ENCODE measurements around the gene ZNF423. TPM values are rescaled to one million over a fixed set of nuclear protein-coding genes. Genes with fewer than 3 reads are reported as not detected.
A peak's percentile ranks its signal among the peaks of the same experiment; 100 is the strongest.

ZNF423 gene
- polyA plus RNA-seq, 4 donors, result 0.54 to 10.3 (median 2.9) TPM; not detected in 1

DNA sequence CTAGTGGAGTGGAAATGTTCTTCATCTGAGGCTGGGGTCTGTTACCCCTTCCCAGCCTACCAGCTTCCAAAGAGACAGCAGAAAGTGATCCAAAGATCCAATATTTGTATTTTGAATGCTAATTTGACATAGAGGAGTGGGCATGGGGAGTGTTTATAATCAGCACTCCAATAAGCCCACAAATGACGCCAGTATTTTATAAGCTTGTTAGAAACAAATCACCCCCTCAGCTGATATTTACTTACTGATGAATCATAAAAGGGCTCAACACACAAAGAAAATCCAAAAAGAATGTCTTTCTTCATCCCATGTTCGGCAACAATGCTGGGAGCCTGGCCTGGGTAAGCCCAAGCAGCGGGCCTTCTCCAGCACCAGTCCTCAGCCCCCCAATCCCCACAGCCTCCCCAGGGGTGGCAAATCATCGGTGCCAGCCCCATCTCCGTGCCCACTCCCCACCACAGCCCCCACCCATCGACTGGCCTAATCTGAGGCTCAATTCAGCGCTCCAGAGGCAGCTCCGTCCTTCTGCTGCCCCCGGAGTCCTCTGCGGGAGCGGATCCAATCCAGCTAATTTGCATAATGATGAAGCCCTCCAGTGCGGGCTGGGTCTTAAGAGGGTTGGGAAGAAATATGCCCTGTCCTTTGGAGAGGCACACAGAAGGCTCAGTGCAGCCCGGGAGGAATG lies 312.8 kb downstream of the ZNF423 start:
- Histone ChIP-seq H3K4me1 (ENCODE audit: control insufficient read depth in 3 of 3, insufficient read depth in 2 of 3, low read depth in 1 of 3, low read length in 2 of 3) (no peaks in the 10 kb centered on the region), H3K36me3 (ENCODE audit: control insufficient read depth in 3 of 3, insufficient read depth in 2 of 3, low read depth in 1 of 3, low read length in 3 of 3) (no peaks in the 10 kb centered on the region), H3K27me3 (ENCODE audit: control insufficient read depth in 3 of 3, insufficient read depth in 3 of 3, low read length in 3 of 3) (no peaks in the 10 kb centered on the region), H3K27ac (ENCODE audit: low read depth in 1 of 3, low read length in 2 of 3) (peak overlapping the region in 1 of 3 donors; percentile 65), H3K9me3 (ENCODE audit: control insufficient read depth in 2 of 2, insufficient read depth in 1 of 2, low read depth in 1 of 2, low read length in 1 of 2) (no peaks in the 10 kb centered on the region), H3K4me3 (ENCODE audit: low read depth in 1 of 3, low read length in 3 of 3) (no peak overlapping the region)
- no peak for FAIRE-seq
- no peak for DNase-seq
- WGBS, 3 donors, result 56 to 68% (median 58%) methylated on average over 13 of the region's 13 CpGs

- 64 to 71% (median 68%) methylated on average over 9 of the region's 9 CpGs for WGBS, 3 donors
- FAIRE-seq (no peak), DNase-seq (no peak)
- H3K27me3 ChIP-seq (ENCODE audit: control insufficient read depth in 3 of 3, insufficient read depth in 3 of 3, low read length in 3 of 3), result no peaks in the 10 kb centered on the region
- H3K4me3 ChIP-seq (ENCODE audit: low read depth in 1 of 3, low read length in 3 of 3), result no peak overlapping the region
- no peaks in the 10 kb centered on the region for H3K9me3 ChIP-seq (ENCODE audit: control insufficient read depth in 2 of 2, insufficient read depth in 1 of 2, low read depth in 1 of 2, low read length in 1 of 2)
- H3K36me3 ChIP-seq (ENCODE audit: control insufficient read depth in 3 of 3, insufficient read depth in 2 of 3, low read depth in 1 of 3, low read length in 3 of 3), result no peaks in the 10 kb centered on the region
- peak overlapping the region in 1 of 3 donors; percentile 46 for H3K27ac ChIP-seq (ENCODE audit: low read depth in 1 of 3, low read length in 2 of 3)
- H3K4me1 ChIP-seq (ENCODE audit: control insufficient read depth in 3 of 3, insufficient read depth in 2 of 3, low read depth in 1 of 3, low read length in 2 of 3), result no peaks in the 10 kb centered on the region
Measured at GRCh38 chr16:49542391-49542891, 313.5 kb downstream of the ZNF423 start.

- no peak for FAIRE-seq
- H3K27ac ChIP-seq (ENCODE audit: low read depth in 1 of 3, low read length in 2 of 3), result no peak overlapping the region
- no peaks in the 10 kb centered on the region for H3K4me1 ChIP-seq (ENCODE audit: control insufficient read depth in 3 of 3, insufficient read depth in 2 of 3, low read depth in 1 of 3, low read length in 2 of 3)
- H3K9me3 ChIP-seq (ENCODE audit: control insufficient read depth in 2 of 2, insufficient read depth in 1 of 2, low read depth in 1 of 2, low read length in 1 of 2), result no peaks in the 10 kb centered on the region
- no peaks in the 10 kb centered on the region for H3K27me3 ChIP-seq (ENCODE audit: control insufficient read depth in 3 of 3, insufficient read depth in 3 of 3, low read length in 3 of 3)
- H3K4me3 ChIP-seq (ENCODE audit: low read depth in 1 of 3, low read length in 3 of 3), result no peak overlapping the region
- DNase-seq, result no peak
- 82 to 95% (median 88%) methylated on average over 2 of the region's 2 CpGs for WGBS, 3 donors
- H3K36me3 ChIP-seq (ENCODE audit: control insufficient read depth in 3 of 3, insufficient read depth in 2 of 3, low read depth in 1 of 3, low read length in 3 of 3), result no peaks in the 10 kb centered on the region
Measured at GRCh38 chr16:49540836-49541235, 315.1 kb downstream of the ZNF423 start.

- FAIRE-seq (no peak), DNase-seq (no peak)
- no peak overlapping the region for H3K4me3 ChIP-seq (ENCODE audit: low read depth in 1 of 3, low read length in 3 of 3)
- H3K36me3 ChIP-seq (ENCODE audit: control insufficient read depth in 3 of 3, insufficient read depth in 2 of 3, low read depth in 1 of 3, low read length in 3 of 3), result no peaks in the 10 kb centered on the region
- H3K27me3 ChIP-seq (ENCODE audit: control insufficient read depth in 3 of 3, insufficient read depth in 3 of 3, low read length in 3 of 3), result no peaks in the 10 kb centered on the region
- no peaks in the 10 kb centered on the region for H3K9me3 ChIP-seq (ENCODE audit: control insufficient read depth in 2 of 2, insufficient read depth in 1 of 2, low read depth in 1 of 2, low read length in 1 of 2)
- no peaks in the 10 kb centered on the region for H3K4me1 ChIP-seq (ENCODE audit: control insufficient read depth in 3 of 3, insufficient read depth in 2 of 3, low read depth in 1 of 3, low read length in 2 of 3)
- WGBS, 3 donors, result 69 to 72% (median 69%) methylated on average over 4 of the region's 4 CpGs
- H3K27ac ChIP-seq (ENCODE audit: low read depth in 1 of 3, low read length in 2 of 3), result no peak overlapping the region
Measured at GRCh38 chr16:49539758-49540157, 316.2 kb downstream of the ZNF423 start.

DNA sequence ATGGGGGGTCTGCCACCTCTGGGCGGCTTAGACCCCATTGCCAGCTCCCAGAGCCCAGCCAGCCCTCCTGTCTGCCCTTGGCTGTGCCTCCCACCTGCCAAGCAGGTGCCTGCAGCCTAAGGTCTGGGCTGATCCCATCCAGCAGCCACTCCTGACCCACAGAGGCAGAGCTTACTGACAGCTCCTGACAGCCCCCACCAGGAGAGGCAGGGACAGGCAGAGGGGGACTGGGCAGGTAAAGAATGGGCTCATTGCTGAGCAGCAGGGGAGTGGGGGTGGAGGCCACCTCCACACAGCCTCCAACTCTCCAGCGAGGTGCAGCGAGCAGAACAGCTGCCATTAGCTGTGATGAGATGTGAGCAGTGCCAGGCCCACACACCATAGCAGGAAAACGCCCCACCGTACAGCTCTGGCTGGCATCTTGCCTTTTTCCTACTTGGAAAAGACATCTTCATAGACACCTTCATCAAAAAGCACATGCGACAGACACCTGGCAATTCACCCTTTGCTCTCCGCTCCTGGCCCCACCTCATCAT lies 317.9 kb downstream of the ZNF423 start:
- H3K9me3 ChIP-seq (ENCODE audit: control insufficient read depth in 2 of 2, insufficient read depth in 1 of 2, low read depth in 1 of 2, low read length in 1 of 2), result no peaks in the 10 kb centered on the region
- DNase-seq (no peak), FAIRE-seq (no peak)
- no peaks in the 10 kb centered on the region for H3K4me1 ChIP-seq (ENCODE audit: control insufficient read depth in 3 of 3, insufficient read depth in 2 of 3, low read depth in 1 of 3, low read length in 2 of 3)
- H3K4me3 ChIP-seq (ENCODE audit: low read depth in 1 of 3, low read length in 3 of 3), result no peak overlapping the region
- 50 to 86% (median 61%) methylated on average over 7 of the region's 7 CpGs for WGBS, 3 donors
- no peaks in the 10 kb centered on the region for H3K36me3 ChIP-seq (ENCODE audit: control insufficient read depth in 3 of 3, insufficient read depth in 2 of 3, low read depth in 1 of 3, low read length in 3 of 3)
- no peak overlapping the region for H3K27ac ChIP-seq (ENCODE audit: low read depth in 1 of 3, low read length in 2 of 3)
- no peaks in the 10 kb centered on the region for H3K27me3 ChIP-seq (ENCODE audit: control insufficient read depth in 3 of 3, insufficient read depth in 3 of 3, low read length in 3 of 3)

DNA sequence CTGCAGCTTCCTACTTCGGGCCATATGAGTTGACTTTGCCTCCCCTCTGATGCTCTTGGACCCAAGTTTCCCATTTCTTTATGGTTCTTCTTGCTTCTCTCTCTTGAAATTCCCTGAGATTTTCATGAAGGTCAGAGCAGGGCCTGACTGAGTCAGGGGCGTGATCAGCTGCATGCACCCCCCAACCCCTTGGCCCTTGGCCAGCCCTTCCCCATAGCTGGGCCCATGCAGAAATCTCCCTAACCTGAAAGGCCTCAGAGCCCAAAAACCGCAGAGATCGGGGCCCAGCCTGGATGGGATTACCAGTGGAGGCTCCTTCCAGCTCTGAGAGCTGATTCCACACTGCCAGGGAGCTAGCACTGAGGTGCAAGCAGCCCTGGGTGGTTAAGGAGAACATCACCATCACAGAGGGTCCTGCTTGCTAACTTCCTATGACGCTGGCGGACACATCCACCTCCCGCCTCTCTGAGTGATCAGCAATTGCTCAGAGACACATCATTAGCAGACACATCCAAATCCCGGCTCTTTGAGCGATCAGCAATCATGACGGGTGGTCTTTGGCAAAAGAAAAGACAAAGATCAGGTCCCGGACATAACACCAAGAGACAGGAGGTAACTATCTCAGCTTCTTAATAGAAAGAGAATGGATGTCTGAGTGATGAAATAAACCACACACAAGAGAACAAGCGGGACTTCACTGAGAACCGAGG lies 320.9 kb downstream of the ZNF423 start:
- Histone ChIP-seq H3K36me3 (ENCODE audit: control insufficient read depth in 3 of 3, insufficient read depth in 2 of 3, low read depth in 1 of 3, low read length in 3 of 3) (no peaks in the 10 kb centered on the region), H3K4me1 (ENCODE audit: control insufficient read depth in 3 of 3, insufficient read depth in 2 of 3, low read depth in 1 of 3, low read length in 2 of 3) (no peaks in the 10 kb centered on the region), H3K27me3 (ENCODE audit: control insufficient read depth in 3 of 3, insufficient read depth in 3 of 3, low read length in 3 of 3) (no peaks in the 10 kb centered on the region), H3K4me3 (ENCODE audit: low read depth in 1 of 3, low read length in 3 of 3) (no peak overlapping the region), H3K9me3 (ENCODE audit: control insufficient read depth in 2 of 2, insufficient read depth in 1 of 2, low read depth in 1 of 2, low read length in 1 of 2) (no peaks in the 10 kb centered on the region), H3K27ac (ENCODE audit: low read depth in 1 of 3, low read length in 2 of 3) (no peak overlapping the region)
- DNase-seq (no peak), FAIRE-seq (no peak)
- 81 to 88% (median 86%) methylated on average over 13 of the region's 13 CpGs for WGBS, 3 donors

GRCh38 chr16:49533422-49533821 lies 322.5 kb downstream of the ZNF423 start:
- Histone ChIP-seq H3K4me3 (ENCODE audit: low read depth in 1 of 3, low read length in 3 of 3) (no peak overlapping the region), H3K4me1 (ENCODE audit: control insufficient read depth in 3 of 3, insufficient read depth in 2 of 3, low read depth in 1 of 3, low read length in 2 of 3) (no peaks in the 10 kb centered on the region), H3K27me3 (ENCODE audit: control insufficient read depth in 3 of 3, insufficient read depth in 3 of 3, low read length in 3 of 3) (no peaks in the 10 kb centered on the region), H3K36me3 (ENCODE audit: control insufficient read depth in 3 of 3, insufficient read depth in 2 of 3, low read depth in 1 of 3, low read length in 3 of 3) (no peaks in the 10 kb centered on the region), H3K9me3 (ENCODE audit: control insufficient read depth in 2 of 2, insufficient read depth in 1 of 2, low read depth in 1 of 2, low read length in 1 of 2) (no peaks in the 10 kb centered on the region), H3K27ac (ENCODE audit: low read depth in 1 of 3, low read length in 2 of 3) (no peak overlapping the region)
- 86 to 94% (median 87%) methylated on average over 7 of the region's 7 CpGs for WGBS, 3 donors
- DNase-seq (no peak), FAIRE-seq (no peak)

DNA sequence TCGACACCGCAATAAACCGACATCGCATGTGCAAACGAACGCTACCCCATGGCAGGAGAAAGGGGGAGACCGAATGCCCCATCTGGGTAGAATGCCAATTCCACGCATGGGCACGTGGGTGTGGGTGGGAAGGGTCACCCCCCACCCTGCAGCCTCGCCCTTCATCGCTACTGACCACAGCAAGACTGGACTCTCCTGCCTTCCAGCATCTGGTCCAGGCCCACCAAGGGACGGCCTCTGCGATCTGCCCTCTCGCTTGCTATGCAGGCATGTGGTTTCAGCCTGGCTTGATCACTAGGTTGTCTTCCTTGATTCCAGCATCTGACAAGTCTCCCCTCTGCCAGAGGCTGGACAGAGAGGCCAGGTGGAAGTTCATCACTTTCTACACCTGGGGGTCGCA lies 323.0 kb downstream of the ZNF423 start:
- no peaks in the 10 kb centered on the region for H3K4me1 ChIP-seq (ENCODE audit: control insufficient read depth in 3 of 3, insufficient read depth in 2 of 3, low read depth in 1 of 3, low read length in 2 of 3)
- no peaks in the 10 kb centered on the region for H3K36me3 ChIP-seq (ENCODE audit: control insufficient read depth in 3 of 3, insufficient read depth in 2 of 3, low read depth in 1 of 3, low read length in 3 of 3)
- no peak for DNase-seq
- no peaks in the 10 kb centered on the region for H3K27me3 ChIP-seq (ENCODE audit: control insufficient read depth in 3 of 3, insufficient read depth in 3 of 3, low read length in 3 of 3)
- no peak overlapping the region for H3K4me3 ChIP-seq (ENCODE audit: low read depth in 1 of 3, low read length in 3 of 3)
- no peak overlapping the region for H3K27ac ChIP-seq (ENCODE audit: low read depth in 1 of 3, low read length in 2 of 3)
- WGBS, 3 donors, result 84 to 92% (median 90%) methylated on average over 15 of the region's 15 CpGs
- H3K9me3 ChIP-seq (ENCODE audit: control insufficient read depth in 2 of 2, insufficient read depth in 1 of 2, low read depth in 1 of 2, low read length in 1 of 2), result no peaks in the 10 kb centered on the region
- FAIRE-seq, result no peak

Data from small intestine (tissue), 7 donors.